Measurements from ENCODE around the gene PANK4.

GRCh38 chr1:2460996-2461751 lies 65.2 kb downstream of the PANK4 start:
- TF ChIP-seq POLR2A (IDR thresholded peaks at IDR 0.05; ENCODE audit: low read depth, low read length) (no peak), REST (IDR thresholded peaks at IDR 0.05; ENCODE audit: low read depth, low read length) (no peak), JUNB (IDR thresholded peaks at IDR 0.05) (no peak), CHD1 (IDR thresholded peaks at IDR 0.05; ENCODE audit: low read depth, low read length) (no peak), GABPA (IDR thresholded peaks at IDR 0.05; ENCODE audit: low read depth) (no peak), CUX1 (IDR thresholded peaks at IDR 0.05; ENCODE audit: insufficient replicate concordance, low read depth, low read length) (no peak)
- TF ChIP-seq, protein P1, sequence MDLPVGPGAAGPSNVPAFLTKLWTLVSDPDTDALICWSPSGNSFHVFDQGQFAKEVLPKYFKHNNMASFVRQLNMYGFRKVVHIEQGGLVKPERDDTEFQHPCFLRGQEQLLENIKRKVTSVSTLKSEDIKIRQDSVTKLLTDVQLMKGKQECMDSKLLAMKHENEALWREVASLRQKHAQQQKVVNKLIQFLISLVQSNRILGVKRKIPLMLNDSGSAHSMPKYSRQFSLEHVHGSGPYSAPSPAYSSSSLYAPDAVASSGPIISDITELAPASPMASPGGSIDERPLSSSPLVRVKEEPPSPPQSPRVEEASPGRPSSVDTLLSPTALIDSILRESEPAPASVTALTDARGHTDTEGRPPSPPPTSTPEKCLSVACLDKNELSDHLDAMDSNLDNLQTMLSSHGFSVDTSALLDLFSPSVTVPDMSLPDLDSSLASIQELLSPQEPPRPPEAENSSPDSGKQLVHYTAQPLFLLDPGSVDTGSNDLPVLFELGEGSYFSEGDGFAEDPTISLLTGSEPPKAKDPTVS (IDR thresholded peaks at IDR 0.05; ENCODE audit: low read depth, low read length) = no peak
- TF ChIP-seq, protein P2, sequence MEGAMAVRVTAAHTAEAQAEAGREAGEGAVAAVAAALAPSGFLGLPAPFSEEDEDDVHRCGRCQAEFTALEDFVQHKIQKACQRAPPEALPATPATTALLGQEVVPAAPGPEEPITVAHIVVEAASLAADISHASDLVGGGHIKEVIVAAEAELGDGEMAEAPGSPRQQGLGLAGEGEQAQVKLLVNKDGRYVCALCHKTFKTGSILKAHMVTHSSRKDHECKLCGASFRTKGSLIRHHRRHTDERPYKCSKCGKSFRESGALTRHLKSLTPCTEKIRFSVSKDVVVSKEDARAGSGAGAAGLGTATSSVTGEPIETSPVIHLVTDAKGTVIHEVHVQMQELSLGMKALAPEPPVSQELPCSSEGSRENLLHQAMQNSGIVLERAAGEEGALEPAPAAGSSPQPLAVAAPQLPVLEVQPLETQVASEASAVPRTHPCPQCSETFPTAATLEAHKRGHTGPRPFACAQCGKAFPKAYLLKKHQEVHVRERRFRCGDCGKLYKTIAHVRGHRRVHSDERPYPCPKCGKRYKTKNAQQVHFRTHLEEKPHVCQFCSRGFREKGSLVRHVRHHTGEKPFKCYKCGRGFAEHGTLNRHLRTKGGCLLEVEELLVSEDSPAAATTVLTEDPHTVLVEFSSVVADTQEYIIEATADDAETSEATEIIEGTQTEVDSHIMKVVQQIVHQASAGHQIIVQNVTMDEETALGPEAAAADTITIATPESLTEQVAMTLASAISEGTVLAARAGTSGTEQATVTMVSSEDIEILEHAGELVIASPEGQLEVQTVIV (IDR thresholded peaks at IDR 0.05; ENCODE audit: borderline replicate concordance, partially characterized antibody) = no peak

Data from GM12878 (cell line).